DMS153 treated with DMSO at 0.1 percent for 48 hours (cell line): Measurements from ENCODE around the gene AFAP1L2.
A peak's percentile ranks its signal among the peaks of the same experiment; 100 is the strongest.

ENCODE experiments used
- DNase-seq: peaks from one replicate; lab custom pipeline; 2025; ENCODE audit not compliant: unreplicated experiment; lab: John Stamatoyannopoulos, UW

Gene AFAP1L2

DNA sequence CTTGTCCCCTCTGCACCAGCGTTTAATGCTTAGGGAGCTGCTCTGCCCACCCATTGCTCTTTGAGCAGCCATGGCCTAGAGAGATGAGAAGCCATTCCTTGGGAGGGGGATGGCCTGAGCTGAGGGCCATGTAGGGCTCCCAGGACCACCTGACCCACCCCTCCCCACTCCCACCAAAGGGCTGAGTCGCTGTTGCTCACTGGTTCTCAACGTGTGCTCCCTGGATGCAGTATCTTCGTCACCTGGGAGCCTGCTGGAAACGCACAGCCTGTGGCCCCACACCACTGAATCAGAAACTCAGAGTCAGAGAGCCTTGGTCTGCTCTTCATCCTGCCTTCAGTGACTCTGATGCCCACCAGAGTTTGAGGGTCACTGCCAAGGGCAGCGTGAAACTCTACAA is 128.2 kb downstream of the AFAP1L2 start:
- no peak for DNase-seq

DNA sequence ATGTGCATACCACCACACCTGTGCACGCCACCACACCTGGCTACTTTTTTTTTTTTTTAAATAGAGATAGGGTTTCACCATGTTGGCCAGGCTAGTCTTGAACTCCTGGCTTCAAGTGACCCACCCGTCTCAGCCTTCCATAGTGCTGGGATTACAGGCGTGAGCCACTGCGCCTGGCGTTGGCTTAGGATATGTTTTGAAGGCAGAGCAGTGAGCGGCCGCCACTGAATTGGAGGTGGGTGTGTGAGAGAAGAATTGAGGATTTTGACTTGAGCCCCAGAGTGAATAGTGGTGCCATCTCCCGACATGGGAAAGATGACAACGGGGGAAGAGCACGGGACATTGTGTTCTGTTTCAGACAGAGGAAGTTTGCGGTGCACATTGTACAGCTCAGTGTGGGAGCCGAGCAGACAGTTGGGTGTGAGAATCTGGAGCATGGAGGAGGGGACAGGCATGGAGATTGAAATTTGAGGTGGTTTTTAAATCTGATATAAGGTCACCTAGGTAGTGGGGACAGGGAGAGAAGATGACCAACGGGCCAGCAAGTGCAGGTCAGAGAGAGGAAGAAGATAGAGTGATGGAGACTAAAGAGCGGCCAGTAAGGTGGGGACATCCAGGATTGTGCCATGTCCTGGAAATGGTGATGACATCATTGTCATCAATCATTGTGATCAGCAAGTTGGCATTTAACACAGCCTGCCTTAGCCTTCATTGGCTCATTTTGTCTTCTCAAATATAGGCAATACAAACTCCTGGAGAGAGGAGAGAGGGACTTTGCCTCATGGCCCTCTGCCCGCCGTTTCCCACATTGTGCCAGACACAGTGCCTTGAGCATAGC is 129.5 kb downstream of the AFAP1L2 start:
- no peak for DNase-seq

DNA sequence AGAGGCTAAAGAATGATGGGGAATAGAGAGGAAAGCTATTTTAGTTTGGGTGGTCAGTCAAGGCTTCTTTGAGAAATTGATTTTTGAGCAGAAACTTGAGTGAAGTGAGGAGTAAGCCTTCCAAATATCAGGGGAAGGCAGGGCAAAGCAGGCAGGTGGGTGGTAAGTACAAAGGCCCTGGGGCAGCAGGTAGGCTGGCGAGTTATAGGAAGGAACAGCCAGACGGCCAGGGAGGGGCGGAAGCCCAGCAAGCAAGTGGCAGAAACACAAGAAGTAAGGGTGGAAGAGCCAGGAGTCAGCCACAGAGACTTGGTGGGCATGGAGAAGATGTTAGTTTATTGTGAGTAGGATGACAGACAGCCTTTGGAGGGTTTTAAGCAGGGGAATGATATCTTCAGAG is 130.4 kb downstream of the AFAP1L2 start:
- no peak for DNase-seq

DNA sequence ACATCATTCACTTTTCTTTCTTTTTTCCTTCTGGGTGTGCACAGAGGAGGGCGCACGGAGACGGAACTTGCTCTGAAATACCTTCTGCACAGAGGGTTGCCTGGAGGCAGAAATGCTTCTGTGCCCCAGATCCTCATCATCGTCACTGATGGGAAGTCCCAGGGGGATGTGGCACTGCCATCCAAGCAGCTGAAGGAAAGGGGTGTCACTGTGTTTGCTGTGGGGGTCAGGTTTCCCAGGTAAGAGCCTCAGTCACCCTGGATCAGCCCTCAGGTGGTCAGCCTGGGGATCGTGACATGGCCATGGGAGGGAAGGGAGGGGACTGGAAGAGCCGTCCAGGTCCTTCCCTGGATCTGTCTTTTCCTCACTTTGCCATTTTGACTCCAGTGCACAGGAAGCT is 131.6 kb downstream of the AFAP1L2 start:
- DNase-seq, result no peak

DNA sequence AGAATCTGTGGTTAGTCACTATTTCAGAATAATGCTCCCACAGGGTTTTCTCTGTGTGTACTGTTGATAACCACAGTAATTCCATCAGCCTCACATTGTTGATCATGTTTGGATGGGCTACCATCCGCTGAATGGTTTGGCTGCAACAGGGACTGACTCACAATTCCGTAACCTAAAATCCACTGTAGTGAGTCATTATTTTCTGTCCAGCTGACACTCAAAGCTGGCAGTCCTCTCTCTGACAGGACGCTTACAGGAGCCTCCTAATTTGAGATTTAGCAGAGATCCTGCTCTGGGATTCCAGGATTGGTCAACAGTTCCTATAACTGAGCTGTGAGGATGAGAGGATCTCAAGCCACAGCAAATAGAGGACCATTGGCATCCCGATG is 132.5 kb downstream of the AFAP1L2 start:
- no peak for DNase-seq

DNA sequence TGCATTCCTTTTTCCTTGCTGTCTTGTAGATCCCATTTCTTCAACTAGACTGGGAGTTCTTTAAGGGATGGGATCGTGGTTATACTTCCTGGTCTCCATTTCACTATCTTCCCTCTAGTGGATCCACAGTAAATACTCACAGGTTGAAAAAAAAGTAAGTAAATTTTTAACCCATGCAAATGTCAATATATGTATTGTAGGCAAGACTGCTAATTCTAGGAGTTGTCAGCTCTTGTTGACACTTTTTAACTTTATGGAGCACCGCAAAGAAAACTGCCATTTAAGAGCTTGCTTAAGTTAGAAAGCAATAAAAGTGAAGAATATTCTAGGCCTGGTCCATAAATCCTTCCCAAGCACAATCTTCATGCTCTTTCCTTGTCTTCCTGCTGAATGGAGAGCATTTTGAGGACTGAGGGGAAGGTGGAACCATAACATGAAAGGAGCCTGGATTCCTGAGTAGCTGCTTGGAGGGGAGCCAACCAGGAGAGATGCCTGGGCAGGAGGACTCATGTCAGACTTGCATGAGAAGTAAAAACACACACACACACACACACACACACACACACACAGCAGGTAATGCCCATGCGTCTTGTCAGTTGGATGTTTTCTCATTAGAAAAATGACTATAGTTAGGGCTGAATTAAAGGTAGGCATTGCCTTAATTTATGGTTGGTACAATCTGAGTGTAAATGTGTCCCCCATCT is 133.1 kb downstream of the AFAP1L2 start:
- no peak for DNase-seq

DNA sequence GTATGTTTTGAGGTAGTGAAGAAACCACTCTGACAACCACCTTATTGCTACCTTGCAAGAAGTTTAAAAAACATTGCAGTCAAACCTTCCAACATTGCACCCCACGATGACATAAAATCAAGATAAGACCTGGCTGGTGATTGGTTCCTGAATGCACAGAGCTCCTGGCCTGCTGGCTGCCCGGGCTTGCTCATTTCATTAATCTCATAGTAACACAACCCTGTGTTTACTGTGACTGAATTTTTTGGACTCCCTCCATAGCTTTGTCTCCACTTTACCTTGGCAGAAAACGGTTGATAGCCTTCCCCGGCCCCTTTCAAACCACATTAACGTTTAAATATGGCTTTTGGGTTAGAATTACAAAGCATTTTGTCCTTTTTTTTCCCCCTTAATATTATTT is 137.8 kb downstream of the AFAP1L2 start:
- peak; percentile 77 for DNase-seq

DNA sequence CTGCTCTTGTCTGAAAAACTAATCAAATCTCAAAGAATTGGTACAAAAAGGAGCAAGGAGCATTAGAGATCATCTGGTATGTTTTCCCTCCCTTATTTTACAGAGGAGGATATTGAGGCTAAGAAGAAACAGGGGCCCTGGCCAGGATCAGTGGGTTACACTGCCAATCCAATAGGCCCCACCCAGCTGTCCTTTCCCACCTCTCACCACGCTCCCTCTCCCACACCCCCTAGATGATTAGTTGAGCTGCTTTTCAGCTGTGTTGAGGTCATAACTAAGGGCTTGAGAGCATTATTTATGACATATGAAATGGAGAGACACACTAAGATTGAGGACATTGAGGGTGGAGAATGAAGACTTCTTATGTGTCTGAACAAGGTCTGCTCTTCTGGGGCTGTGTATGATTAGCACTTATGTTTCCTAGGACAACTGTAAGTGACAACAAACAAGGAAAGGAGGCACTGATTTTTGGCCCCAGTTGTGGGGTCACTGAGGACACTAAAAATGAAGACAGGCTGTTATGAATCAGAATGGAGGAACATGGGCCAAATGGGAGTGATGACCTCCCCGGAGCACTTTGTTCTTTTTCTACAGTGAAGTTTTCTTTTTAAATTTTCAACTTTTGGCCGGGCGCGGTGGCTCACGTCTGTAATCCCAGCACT is 138.8 kb downstream of the AFAP1L2 start:
- no peak for DNase-seq

DNA sequence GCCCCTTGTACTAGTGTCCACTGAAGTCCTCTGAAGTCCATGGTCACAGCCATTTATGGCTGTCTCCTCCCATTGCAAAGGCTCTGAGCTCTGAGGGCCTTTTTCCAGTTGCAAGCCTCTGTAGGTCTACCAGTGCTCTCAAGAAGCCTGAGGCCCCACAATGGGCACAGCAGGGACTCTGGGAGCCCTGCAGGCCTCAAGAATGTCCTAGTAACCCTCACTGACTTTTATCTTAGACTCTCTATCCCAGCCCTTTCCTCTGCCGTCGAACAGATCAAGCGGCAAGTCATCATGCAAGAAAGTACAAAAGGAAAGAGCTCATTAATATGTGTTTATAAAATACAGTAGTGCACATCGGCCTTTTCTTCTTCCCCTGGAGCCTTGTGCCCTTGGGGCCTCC is 141.8 kb downstream of the AFAP1L2 start:
- DNase-seq, result no peak

DNA sequence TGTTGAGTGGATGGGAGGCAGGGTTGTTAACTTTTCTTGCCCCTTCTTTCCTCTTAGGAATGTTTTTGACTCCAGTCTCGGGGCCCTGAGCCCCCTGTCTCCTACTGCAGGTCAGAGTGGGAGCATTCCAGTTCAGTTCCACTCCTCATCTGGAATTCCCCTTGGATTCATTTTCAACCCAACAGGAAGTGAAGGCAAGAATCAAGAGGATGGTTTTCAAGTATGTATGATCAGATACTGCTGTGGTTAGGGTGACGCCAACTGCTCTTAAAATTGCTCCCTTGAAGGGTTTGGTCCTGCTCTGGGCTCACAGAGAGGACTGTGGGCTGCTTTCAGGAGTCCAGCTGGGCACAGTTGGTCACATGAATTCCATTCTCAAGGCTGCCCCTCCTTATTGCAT is 143.2 kb downstream of the AFAP1L2 start:
- no peak for DNase-seq

DNA sequence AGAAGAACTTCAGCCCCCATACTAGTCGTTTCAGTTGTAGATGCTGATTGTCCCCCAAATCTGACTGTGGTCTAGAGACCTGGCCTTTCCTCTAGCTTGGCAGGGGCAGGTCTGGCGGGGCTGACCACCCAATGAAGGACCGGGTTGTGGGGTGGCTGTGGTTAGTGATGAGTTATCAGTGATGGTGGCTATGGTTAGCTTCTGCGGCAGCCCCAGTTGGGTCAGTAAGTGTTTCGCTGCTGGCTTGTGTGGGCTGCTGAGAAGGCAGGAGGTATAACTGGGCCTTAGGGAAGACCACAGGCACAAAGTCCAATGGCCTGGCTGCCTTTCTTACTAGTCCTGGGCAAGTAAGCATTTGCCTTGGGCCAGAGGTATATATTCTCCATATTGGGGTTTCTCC is 143.9 kb downstream of the AFAP1L2 start:
- DNase-seq, result no peak

DNA sequence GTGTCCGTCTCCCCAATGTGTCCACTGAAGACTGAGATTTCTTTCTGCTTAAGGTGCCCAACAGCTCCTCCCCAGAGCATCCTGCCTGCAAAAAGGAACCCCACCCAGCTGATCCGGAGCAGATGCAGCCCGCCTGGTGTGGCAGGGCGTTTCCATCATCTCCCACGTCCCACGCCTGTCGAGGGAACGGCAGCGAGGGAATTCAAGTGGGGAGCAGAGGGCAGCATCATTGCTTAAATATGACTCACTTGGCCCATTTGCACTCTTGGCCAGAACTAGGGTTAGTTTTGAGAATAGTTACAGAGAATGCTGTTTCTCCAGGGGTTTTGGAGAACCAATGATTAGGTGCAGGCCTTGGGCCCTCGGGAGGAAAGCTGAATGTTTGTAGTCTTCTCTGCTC is 144.5 kb downstream of the AFAP1L2 start:
- no peak for DNase-seq

DNA sequence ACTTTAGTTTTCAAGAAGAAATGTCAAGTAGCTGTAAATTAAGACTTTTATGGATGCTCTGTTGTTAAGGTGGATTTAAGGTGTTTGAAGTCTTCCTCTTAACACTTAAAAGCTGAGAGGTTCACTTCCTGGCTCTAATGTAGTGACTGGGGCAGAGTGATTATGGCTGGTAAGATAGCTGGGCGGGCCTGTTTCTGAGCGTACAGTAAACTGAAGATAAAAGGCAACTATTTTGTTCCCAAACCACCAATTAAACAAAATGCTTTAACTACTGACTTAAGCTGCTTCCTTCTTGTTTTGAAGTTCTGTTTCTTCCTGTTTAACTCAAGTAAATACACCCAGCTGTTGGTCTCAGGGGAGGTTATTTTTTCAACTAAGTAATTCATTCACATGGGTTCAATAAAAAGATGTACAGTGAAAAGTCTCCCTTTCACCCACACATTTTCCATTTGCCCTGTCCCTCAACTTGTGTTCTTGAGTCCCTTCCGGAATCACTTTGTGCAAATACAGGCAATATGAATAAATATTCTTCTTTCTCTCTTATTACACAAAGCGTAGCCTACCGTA is 145.9 kb downstream of the AFAP1L2 start:
- DNase-seq, result no peak

DNA sequence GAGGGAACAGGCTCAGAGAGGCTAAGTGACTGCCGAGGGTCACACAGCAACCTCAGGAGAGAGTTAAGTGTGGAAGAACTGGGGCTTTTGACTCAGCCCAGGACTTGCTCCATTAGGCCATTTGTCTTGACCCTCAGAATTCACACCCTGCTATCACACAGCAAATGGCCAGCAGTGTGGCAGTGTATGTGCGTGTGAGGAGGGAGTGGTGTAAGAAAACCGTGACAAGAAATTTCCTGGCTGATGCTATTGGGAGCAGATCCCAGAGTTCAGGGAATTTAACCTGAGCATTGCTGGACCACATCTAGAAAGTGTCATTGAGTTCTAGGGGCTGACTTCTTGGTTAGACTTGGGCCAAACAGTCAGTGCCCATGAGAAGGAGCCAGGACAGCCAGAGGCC is 146.8 kb downstream of the AFAP1L2 start:
- DNase-seq, result no peak

DNA sequence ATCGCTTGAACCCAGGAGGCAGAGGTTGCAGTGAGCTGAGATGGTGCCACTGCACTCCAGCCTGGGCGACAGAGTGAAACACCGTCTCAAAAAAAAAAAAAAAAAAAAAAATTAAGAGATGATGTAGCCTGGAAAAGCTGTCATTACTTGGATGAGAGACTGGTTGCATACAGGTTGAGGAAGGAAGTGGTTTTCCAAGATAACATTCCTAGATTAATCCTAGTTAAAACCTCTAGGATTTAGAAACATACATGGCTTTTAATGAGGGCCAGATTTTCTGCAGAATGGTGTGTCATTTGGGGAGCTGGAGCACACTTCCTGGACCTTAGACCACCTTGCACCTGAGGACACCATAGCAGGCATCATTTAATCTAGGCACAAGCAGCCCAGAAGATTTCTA is 147.5 kb downstream of the AFAP1L2 start:
- no peak for DNase-seq

DNA sequence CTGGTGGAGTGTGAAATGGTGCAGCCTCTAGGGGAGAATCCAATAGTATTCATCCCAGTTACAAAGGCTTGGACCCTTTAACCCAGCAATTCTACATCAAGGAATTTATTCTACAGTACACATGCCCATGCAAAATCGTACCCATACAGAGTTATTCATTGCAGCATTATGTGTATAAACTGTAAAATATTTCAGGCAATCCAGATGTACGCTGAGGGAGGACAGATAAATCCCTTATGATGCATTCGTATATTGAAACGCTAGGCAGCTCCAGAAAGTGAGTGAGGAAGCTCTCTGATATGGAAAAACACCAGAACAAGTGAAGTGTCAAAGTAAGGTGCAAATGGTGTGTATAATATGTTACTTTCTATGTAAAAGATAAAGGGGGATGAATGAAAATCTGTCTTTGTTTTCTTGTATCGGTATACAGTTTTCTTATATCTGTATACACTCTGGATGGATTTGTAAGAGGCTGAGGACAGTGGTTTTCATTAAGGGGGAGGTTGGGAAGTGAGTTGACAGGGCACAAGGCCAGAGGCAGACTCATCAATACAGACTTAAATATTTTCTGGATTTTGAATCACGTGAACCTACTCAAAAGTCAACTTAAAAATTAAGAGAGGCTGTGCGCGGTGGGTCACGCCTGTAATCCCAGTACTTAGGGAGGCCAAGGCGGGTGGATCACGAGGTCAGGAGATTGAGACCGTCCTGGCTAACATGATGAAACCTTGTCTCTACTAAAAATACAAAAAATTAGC is 148.1 kb downstream of the AFAP1L2 start:
- DNase-seq, result no peak

DNA sequence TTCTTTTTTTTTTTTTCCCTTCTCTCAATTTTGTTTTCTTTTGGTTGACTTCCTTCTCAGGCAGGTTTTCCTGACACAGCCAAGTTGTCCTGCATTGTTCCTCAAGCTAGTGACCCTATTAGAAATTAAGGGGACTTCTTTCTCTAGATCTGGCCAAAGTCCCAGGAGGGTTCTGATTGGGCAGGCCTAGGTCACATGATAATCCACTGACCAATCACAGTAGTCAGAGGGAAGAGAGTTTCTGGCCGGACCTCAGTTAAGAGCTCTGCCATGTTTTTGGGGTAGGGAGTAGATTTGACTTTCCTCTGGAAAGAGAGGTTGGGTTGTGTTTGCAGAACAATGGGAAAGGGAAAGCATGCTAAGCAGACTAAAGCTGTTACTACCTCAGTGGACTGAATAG is 149.1 kb downstream of the AFAP1L2 start:
- DNase-seq, result no peak

DNA sequence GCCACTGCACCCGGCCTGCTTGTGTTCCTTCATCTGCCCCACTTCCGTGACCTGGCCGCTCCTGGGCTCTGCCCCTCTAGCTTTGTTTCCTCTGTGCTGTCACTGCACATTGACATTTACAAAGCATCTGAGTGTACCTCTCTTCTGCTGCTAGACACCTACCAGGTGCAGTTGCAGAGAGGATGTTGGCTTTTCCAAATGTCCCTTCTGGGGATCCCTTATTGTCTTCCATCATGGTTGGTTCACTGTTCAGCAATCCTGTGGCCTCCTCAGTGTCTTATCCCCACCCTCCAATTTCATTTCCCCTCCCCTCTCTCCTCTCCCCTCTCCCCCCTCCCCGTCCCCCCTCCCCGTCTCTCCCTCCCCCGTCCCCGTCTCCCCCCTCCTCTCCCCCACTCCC is 151.4 kb downstream of the AFAP1L2 start:
- no peak for DNase-seq

DNA sequence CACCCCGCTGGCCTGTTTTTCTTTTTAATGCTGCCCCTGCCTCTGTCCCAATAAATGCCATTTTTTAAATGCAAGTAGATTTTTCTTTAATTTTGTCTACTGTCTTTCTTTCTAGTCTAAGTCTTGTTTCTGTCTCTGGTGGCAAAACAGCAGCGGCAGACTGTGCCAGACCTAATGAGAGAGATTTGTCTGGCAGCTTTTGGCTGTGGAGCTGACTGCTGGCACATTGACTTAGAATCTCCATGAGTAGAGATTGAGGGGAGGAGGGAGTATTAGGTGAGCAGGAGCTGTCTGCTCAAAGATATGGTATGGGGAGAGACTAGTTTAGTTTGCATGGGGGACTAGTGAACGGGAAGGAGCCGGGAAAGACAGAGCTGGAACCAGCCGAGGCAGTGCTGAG is 152.2 kb downstream of the AFAP1L2 start:
- no peak for DNase-seq

DNA sequence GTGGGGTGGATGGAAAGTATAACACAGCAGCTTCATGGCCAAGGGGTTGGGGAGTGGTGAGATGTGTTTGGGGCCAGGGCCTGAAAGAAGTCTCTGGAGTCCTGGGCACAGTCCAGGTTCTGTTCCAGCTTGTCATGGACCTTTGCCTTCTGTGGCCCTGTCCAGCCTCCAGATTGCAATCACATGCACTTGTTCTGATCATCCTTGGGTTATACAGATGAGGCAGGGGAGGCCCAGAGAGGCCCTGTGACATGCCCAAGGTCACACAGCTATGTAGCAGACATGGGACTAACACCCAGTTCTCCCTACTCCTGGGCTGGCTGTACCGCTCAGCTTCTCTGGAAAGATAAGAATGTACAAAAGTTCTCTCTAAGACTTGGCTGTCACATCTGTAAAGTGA is 153.6 kb downstream of the AFAP1L2 start:
- no peak for DNase-seq

DNA sequence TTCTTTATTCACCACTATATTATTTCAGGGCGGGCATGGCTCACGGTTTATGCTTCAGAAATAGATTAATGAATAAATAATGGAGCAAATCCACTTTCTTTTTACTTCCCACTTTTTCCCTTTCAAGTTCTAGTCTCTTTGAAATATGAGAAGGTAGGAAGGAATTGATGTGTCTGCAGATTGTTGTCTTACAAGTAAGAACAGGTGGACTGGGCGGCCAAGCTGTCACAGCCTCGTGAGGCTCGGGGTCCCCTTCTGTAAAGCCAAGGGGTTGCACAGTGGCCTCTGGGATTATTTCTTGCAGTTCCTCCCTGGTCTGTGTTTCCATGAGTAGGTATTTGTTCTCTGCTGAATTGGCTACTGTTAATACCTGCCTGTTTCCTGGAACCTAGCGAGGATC is 154.1 kb downstream of the AFAP1L2 start:
- no peak for DNase-seq
